ENCODE results near the gene KANSL1.

DNA sequence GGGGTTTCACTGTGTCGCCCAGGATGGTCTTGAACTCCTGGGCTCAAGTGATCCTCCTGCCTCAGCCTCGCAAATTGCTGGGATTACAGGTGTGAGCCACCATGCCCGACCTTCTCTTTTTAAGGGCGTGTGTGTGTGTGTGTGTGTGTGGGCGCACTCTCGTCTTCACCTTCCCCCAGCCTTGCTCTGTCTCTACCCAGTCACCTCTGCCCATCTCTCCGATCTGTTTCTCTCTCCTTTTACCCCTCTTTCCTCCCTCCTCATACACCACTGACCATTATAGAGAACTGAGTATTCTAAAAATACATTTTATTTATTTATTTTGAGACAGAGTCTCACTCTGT lies 190.3 kb downstream of the KANSL1 start:
- TF ChIP-seq EP300 (conservative IDR thresholded peaks at IDR 0.05; ENCODE audit: poor library complexity, severe bottlenecking) (no peak), CTCF (IDR thresholded peaks at IDR 0.05; ENCODE audit: poor library complexity, severe bottlenecking) (no peak), EZH2 (IDR thresholded peaks at IDR 0.05; ENCODE audit: borderline replicate concordance, insufficient read depth, low read length, poor library complexity, severe bottlenecking) (no peak), MXI1 (conservative IDR thresholded peaks at IDR 0.05; ENCODE audit: poor library complexity, severe bottlenecking) (no peak), RAD21 (conservative IDR thresholded peaks at IDR 0.05) (no peak), SMC3 (conservative IDR thresholded peaks at IDR 0.05; ENCODE audit: poor library complexity) (no peak)
- TF ChIP-seq, protein P1, sequence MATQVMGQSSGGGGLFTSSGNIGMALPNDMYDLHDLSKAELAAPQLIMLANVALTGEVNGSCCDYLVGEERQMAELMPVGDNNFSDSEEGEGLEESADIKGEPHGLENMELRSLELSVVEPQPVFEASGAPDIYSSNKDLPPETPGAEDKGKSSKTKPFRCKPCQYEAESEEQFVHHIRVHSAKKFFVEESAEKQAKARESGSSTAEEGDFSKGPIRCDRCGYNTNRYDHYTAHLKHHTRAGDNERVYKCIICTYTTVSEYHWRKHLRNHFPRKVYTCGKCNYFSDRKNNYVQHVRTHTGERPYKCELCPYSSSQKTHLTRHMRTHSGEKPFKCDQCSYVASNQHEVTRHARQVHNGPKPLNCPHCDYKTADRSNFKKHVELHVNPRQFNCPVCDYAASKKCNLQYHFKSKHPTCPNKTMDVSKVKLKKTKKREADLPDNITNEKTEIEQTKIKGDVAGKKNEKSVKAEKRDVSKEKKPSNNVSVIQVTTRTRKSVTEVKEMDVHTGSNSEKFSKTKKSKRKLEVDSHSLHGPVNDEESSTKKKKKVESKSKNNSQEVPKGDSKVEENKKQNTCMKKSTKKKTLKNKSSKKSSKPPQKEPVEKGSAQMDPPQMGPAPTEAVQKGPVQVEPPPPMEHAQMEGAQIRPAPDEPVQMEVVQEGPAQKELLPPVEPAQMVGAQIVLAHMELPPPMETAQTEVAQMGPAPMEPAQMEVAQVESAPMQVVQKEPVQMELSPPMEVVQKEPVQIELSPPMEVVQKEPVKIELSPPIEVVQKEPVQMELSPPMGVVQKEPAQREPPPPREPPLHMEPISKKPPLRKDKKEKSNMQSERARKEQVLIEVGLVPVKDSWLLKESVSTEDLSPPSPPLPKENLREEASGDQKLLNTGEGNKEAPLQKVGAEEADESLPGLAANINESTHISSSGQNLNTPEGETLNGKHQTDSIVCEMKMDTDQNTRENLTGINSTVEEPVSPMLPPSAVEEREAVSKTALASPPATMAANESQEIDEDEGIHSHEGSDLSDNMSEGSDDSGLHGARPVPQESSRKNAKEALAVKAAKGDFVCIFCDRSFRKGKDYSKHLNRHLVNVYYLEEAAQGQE (IDR thresholded peaks at IDR 0.05; ENCODE audit: borderline replicate concordance): no peak
